Brain microvascular endothelial cell (primary cell): ENCODE data around the gene SH3BGR.

Source experiments
- DNase-seq: peaks from one replicate; pipeline ENCODE4 v3.0.0-alpha.2; 2020
- H3K27ac ChIP-seq: fragments of 250-450 bp; sonication (Bioruptor Pico); 2 replicates; pipeline ENCODE4 v1.5.1; 2020; ENCODE audit warnings: mild to moderate bottlenecking, moderate library complexity
- H3K27me3 ChIP-seq: fragments of 250-450 bp; sonication (Bioruptor Pico); replicated peaks from 2 replicates; pipeline ENCODE4 v1.5.1; 2020; ENCODE audit warnings: mild to moderate bottlenecking
- H3K36me3 ChIP-seq: fragments of 250-450 bp; sonication (Bioruptor Pico); replicated peaks from 2 replicates; pipeline ENCODE4 v1.5.1; 2020; ENCODE audit warnings: mild to moderate bottlenecking
- H3K4me3 ChIP-seq: 2 replicates; pipeline ENCODE4 v1.5.1; 2011; ENCODE audit warnings: low read depth, mild to moderate bottlenecking, control low read depth, low read length, moderate library complexity
- CTCF ChIP-seq: IDR thresholded peaks from 2 replicates; pipeline ENCODE4 v1.5.1; 2011; ENCODE audit warnings: low read depth, mild to moderate bottlenecking, moderate library complexity, low read length, control low read depth, inconsistent platforms; ENCODE audit errors: missing control alignments
- in situ Hi-C: cut with HindIII; loops from 2 replicates; pipeline ENCODE4 v1.10.0; 2017; ENCODE audit warnings: low sequenced_read_pairs, low pct_ligation_motif_present

The SH3BGR gene

GRCh38 chr21:39489380-39489924, 37.7 kb downstream of the SH3BGR start:
- TF ChIP-seq CTCF, result no peak
- Histone ChIP-seq H3K4me3 (no peak overlapping the region), H3K27ac (no peak overlapping the region), H3K27me3 (no peaks in the 10 kb centered on the region), H3K36me3 (no peaks in the 10 kb centered on the region)
- in situ Hi-C loops, result no loop called here
- DNase-seq, result no peak

GRCh38 chr21:39499156-39499555, 47.4 kb downstream of the SH3BGR start:
- H3K27ac ChIP-seq, result no peak overlapping the region
- H3K27me3 ChIP-seq, result no peaks in the 10 kb centered on the region
- no peak overlapping the region for H3K4me3 ChIP-seq
- no peak for DNase-seq
- in situ Hi-C loops, result no loop called here
- no peaks in the 10 kb centered on the region for H3K36me3 ChIP-seq
- TF ChIP-seq CTCF, result no peak

GRCh38 chr21:39502631-39503030, 50.9 kb downstream of the SH3BGR start:
- no peak for TF ChIP-seq CTCF
- Histone ChIP-seq H3K27me3 (no peaks in the 10 kb centered on the region), H3K4me3 (no peak overlapping the region), H3K36me3 (no peaks in the 10 kb centered on the region), H3K27ac (no peak overlapping the region)
- DNase-seq, result no peak
- in situ Hi-C loops, result loop anchor here (25.0 kb wide), 1 partner anchor 210 kb away; no protein-coding TSS in a partner anchor

GRCh38 chr21:39503123-39503762, 51.5 kb downstream of the SH3BGR start:
- TF ChIP-seq CTCF, result no peak
- in situ Hi-C loops, result loop anchor here (25.0 kb wide), 1 partner anchor 209 kb away; no protein-coding TSS in a partner anchor
- DNase-seq, result no peak
- Histone ChIP-seq H3K36me3 (no peaks in the 10 kb centered on the region), H3K4me3 (no peak overlapping the region), H3K27ac (no peak overlapping the region), H3K27me3 (no peaks in the 10 kb centered on the region)

- TF ChIP-seq CTCF, result no peak
- in situ Hi-C loops, result loop anchor here (25.0 kb wide), 1 partner anchor 208 kb away; no protein-coding TSS in a partner anchor
- Histone ChIP-seq H3K27ac (no peak overlapping the region), H3K4me3 (no peak overlapping the region), H3K36me3 (no peaks in the 10 kb centered on the region), H3K27me3 (no peaks in the 10 kb centered on the region)
- no peak for DNase-seq
These were observed 52.5 kb downstream of the SH3BGR start for GRCh38 chr21:39504230-39504629.

GRCh38 chr21:39510240-39510639, 58.5 kb downstream of the SH3BGR start:
- no peak overlapping the region for H3K27ac ChIP-seq
- no peak overlapping the region for H3K4me3 ChIP-seq
- no peaks in the 10 kb centered on the region for H3K27me3 ChIP-seq
- no peak for TF ChIP-seq CTCF
- no peaks in the 10 kb centered on the region for H3K36me3 ChIP-seq
- no peak for DNase-seq
- in situ Hi-C loops, result loop anchor here (25.0 kb wide), 1 partner anchor 202 kb away; no protein-coding TSS in a partner anchor
